LNCAP (cell line): Measurements from ENCODE around the gene RPUSD3.

Experiments used
- TF ChIP-seq, protein P1 (sequence below): fragments of 450-650 bp; IDR thresholded peaks from 2 replicates; pipeline ENCODE4 v1.5.1; 2017; ENCODE audit warnings: mild to moderate bottlenecking

Gene RPUSD3

DNA sequence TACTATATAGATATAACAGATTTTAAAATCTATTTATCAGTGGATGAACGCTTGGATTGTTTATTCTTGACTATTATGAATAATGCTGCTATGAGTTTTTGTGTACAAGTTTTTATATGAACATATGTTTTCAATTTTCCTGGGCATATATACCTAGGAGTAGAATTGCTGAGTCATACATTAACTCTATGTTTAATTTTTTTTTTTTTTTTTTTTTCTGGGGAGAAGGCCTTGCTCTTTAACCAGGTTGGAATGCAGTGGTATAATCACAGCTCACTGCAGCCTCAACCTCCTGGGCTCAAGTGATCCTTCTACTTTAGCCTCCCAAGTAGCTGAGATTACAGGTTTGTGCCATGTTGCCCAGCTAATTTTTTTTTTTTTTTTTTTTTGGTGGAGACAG lies 27.2 kb upstream of the RPUSD3 start:
- TF ChIP-seq, protein P1, sequence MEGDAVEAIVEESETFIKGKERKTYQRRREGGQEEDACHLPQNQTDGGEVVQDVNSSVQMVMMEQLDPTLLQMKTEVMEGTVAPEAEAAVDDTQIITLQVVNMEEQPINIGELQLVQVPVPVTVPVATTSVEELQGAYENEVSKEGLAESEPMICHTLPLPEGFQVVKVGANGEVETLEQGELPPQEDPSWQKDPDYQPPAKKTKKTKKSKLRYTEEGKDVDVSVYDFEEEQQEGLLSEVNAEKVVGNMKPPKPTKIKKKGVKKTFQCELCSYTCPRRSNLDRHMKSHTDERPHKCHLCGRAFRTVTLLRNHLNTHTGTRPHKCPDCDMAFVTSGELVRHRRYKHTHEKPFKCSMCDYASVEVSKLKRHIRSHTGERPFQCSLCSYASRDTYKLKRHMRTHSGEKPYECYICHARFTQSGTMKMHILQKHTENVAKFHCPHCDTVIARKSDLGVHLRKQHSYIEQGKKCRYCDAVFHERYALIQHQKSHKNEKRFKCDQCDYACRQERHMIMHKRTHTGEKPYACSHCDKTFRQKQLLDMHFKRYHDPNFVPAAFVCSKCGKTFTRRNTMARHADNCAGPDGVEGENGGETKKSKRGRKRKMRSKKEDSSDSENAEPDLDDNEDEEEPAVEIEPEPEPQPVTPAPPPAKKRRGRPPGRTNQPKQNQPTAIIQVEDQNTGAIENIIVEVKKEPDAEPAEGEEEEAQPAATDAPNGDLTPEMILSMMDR: no peak

DNA sequence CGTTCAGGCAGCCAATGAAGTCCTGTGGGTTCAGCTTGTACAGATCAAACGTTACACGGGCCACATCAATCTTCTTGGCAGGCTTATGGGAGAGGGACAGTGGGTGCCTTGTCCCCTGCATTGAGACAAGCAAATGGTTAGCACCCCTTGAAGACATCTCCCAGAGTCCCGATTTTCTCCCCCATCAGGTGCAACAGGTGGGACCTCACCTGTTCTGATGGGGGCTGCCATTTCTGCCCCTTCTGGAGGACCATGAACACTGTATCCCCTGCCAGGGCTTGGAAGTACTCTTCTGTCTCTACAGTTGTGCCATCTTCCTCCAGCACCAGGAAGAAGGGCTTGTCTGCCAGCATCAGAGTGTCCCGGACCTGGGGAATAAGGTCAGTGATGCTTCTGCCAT lies 26.1 kb upstream of the RPUSD3 start:
- TF ChIP-seq, protein P1: no peak

DNA sequence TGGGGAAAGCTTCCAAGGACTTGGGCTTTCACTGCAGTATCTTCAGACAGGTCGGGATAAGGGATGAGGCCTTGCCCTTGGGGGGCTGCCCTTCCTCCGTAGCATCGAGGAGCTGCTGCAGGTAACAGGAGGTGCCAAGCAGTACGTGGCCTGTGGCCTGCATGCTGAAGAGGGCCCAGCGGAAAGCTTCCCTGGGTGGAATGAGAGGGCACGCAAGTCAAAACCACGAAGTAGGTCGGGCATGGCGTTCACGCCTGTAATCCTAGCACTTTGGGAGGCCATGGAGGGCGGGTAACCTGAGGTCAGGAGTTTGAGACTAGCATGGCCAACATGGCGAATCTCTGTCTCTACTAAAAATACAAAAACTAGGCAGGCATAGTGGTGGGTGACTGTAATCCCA lies 23.3 kb upstream of the RPUSD3 start:
- TF ChIP-seq, protein P1: no peak

DNA sequence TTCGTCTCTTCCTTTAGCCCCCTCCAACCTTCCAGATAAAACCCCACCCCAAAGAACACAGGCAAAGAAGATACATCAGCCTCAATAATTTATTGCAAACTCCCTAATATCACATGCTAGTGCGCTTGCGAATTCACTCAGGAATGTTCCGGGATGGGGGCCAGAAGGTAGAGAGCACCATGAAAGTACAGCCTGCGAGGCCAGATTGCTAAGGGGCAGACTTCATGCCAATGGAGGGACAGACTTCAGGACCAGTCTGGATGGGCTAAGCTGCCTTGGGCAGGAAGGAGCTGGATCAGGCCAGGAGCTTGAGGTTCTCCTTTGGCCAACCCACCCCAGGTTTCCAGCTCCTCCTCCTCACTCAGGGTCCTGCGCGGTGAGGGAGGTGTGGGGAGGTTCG lies 22.8 kb upstream of the RPUSD3 start:
- TF ChIP-seq, protein P1: no peak

DNA sequence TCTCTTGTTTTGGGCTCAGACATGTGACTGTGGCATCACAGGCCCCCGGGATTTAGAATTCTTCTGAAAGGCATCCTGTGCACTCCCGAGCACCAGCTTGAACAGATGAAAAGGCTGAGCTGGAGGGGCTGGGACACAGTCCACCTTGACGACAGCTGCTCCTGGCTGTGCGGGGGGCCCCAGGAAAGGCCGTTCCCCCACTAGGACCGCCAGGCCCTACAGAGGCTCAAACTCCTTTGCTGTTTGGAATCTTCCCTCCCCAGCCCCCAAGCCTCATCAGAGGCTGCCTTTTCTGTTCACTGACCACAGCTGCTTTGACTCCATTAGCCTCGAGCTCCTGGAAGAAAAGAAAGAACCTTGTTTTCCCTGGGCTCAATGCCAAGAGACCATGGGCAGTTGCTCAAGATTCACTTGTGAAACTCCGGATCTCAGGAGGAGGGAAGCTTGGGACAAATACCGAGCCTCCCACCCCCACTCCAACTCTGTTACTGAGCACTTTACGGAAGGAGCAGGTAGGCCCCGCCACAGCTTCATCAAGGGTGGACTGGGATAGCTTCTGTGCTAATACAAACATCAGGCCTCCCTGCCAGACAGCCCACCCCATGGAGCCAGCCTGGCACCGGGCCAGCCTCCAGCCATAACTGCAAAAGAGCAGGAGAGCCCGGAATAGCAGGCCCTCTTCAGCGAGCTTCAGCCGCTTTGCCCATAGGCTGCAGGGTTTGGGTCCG lies 20.6 kb upstream of the RPUSD3 start:
- TF ChIP-seq, protein P1: no peak

DNA sequence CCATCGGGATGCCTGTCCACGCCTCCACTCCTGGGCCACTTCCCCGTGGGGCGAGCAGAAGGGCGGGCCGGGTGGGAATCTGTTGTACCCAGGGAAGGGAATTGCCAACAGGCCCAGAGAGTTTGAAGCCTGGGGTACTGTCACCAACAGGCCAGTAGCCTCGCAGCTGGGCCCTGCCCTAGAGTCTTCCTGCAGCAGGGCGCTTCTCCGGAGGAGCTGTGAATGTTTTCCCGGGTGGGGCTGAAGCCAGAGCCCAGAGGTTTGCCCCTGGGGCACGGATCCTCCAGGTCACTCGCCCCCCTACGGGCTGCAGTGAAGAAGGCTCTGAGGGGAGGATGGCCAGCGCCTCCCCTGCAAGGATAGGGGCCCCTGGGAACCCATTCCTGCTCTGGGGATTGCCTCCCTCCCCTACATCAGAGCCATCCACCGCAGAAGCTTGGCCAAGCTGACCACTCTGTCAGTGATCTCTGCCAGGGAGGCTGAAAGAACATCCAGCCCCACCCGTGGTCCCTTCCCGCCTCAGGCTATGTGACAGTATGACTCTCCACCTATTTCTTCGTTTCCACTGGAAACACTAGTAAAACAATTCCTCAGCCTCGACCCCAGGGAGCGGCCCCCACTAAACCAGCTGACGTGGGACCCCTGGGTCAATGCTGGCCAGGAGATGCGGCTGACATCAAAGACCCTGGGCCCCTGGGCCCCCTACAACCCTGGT lies 19.4 kb upstream of the RPUSD3 start:
- TF ChIP-seq, protein P1: no peak

DNA sequence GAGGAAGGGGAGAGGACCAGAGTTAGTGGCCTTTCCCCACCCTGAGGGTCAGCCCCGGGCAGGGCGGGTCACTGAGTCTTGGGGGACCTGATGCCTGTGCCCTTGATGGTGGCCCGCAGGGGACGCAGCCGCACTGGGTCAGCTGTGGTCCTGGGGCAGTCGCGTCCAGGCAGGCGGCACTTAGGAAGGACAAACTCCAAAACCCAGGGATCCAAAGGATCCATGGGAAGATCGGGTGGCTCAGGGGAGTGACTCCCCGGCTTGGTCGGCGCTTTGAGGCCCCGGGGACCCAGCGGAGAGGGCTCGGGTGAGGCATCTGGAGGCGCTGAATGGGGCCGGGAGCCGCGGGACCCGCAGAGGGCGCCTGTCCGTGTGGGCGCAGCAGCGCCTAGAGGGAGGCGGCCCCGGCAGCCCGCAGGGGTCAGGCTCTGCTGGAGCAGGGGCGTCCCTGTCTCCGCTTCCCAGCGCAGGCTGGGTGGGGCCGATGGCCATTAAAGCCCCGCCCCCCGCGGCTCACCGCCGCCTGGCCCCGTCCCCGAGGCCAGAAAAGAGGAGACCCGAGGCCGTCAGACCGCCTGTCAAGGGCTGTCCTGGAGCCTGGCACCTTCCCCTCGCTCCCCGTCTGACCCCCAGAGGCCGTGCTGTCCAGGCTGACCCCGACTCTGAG lies 18.7 kb upstream of the RPUSD3 start:
- TF ChIP-seq, protein P1: no peak
